AG09309 (cell line): ENCODE measurements around the gene CINP.

Source experiments
- DNase-seq: peaks from one replicate; pipeline ENCODE4 v3.0.0-alpha.2; 2010; ENCODE audit warnings: low read depth
- H3K4me3 ChIP-seq: 2 replicates; pipeline ENCODE4 v1.5.1; 2011; ENCODE audit warnings: mild to moderate bottlenecking, low read depth, low read length, moderate library complexity; ENCODE audit not compliant: control insufficient read depth
- TF ChIP-seq, protein P1 (sequence below): IDR thresholded peaks from 2 replicates; pipeline ENCODE4 v1.5.1; 2011; ENCODE audit warnings: mild to moderate bottlenecking, low read depth, low read length, inconsistent platforms; ENCODE audit not compliant: insufficient read depth, control insufficient read depth; ENCODE audit errors: missing control alignments

Gene CINP

DNA sequence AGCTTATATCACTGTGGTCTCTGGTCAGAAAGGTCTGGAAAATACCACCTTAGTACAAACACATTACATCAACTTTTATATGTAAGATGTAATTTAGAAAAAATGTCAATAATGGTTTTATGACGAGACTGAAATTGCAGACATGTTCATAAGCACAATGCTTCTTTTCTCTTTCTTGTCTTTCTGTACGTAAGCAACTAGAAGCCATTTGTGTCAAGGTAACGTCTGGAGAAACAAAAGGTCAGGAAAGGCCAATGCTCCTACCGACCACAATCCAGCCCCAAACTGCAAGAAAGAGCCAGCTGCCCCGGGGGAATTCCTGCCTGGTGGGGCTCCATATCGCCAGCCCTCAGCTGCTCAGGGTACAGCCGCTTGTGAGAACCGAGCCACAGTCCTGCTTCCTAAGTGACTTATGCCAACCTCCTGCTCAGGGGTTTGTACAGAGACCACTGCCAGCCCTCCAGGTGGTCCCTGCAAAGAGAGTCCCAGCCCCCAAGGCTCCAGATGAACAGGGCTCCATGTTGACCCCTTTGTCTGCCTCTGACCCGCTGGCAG is 36.8 kb downstream of the CINP start:
- TF ChIP-seq, protein P1, sequence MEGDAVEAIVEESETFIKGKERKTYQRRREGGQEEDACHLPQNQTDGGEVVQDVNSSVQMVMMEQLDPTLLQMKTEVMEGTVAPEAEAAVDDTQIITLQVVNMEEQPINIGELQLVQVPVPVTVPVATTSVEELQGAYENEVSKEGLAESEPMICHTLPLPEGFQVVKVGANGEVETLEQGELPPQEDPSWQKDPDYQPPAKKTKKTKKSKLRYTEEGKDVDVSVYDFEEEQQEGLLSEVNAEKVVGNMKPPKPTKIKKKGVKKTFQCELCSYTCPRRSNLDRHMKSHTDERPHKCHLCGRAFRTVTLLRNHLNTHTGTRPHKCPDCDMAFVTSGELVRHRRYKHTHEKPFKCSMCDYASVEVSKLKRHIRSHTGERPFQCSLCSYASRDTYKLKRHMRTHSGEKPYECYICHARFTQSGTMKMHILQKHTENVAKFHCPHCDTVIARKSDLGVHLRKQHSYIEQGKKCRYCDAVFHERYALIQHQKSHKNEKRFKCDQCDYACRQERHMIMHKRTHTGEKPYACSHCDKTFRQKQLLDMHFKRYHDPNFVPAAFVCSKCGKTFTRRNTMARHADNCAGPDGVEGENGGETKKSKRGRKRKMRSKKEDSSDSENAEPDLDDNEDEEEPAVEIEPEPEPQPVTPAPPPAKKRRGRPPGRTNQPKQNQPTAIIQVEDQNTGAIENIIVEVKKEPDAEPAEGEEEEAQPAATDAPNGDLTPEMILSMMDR = no peak
- no peak for DNase-seq
- H3K4me3 ChIP-seq = no peak overlapping the region

DNA sequence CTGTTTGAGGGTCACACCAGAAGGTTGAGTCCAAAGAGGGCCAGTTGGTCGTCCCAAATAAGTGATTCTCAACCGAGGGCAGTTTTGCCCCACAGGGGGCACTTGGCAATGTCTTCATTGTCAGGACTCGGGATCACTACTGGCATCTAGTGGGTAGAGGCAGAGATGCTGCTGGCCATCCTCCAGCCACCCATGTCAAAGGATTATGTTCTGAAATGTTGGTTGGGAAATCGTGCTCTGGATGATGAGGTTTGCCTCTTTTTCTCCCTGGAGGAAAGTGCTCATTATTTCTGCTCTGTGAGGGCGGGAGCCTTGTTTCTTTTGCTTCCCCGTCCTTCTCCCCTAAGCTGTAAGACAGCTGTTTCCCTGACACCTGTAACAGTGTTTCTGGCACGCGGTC is 39.6 kb downstream of the CINP start:
- TF ChIP-seq, protein P1 = peak; percentile 78
- no peak overlapping the region for H3K4me3 ChIP-seq
- peak; percentile 77 for DNase-seq

- TF ChIP-seq, protein P1 = no peak
- H3K4me3 ChIP-seq = no peak overlapping the region
- DNase-seq = no peak
These were observed 41.0 kb downstream of the CINP start for GRCh38 chr14:102321456-102322422.

- peak overlapping the region; percentile 78 for H3K4me3 ChIP-seq
- DNase-seq = no peak
- TF ChIP-seq, protein P1 = no peak
These were observed 41.8 kb downstream of the CINP start for GRCh38 chr14:102320671-102321455.

DNA sequence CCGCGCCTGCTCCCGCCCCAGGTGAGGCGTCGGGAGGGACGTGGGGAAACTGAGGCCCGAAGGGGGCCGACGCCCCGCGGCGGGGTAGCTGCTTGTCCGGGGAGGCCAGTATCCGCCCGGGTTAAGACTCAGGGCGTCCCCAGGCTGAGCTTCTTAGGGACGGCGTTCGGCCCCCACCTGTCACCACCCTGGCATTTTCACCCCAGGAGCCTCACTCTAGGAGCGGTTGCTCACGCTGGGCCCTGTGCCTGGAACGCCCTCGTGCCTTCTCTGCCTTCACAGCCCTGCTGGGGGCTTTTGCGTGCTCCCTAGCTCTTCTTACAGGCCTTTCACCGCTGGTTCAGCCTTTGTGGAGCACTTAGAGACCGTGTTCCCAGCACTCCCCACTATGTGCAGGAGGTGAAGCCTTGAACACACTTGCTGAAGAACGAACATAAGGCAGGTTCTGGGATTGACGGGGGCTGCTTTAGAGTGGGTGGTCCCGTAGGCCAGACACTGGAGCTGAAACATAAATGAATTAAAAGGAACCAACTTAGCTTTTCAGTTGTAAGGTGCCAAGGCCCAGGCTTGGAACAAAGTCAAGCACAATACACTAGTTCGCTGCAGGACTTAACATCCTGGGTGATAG is 42.5 kb downstream of the CINP start:
- H3K4me3 ChIP-seq = peak overlapping the region; percentile 78
- TF ChIP-seq, protein P1 = no peak
- DNase-seq = no peak
